D721Med (cell line): ENCODE measurements around the gene IL12RB2.
"Not testable (repeated sequence)": the region's sequence is repeated elsewhere in the genome, so short reads cannot be mapped to it uniquely, and the experiment has no call there.

ENCODE experiments used
- DNase-seq: peaks from one replicate; pipeline ENCODE4 v3.0.0; 2011; ENCODE audit warnings: low spot score; ENCODE audit not compliant: insufficient read length
- FAIRE-seq: peaks from 2 replicates; lab custom pipeline; 2011; peaks lifted over from hg19 to GRCh38; lab: Jason Lieb, UNC
- TF ChIP-seq, protein P1 (sequence below): IDR thresholded peaks from 2 replicates; pipeline ENCODE4 v1.5.1; 2012; ENCODE audit warnings: mild to moderate bottlenecking, control low read depth; ENCODE audit not compliant: insufficient read depth; ENCODE audit errors: missing control alignments

IL12RB2 gene

DNA sequence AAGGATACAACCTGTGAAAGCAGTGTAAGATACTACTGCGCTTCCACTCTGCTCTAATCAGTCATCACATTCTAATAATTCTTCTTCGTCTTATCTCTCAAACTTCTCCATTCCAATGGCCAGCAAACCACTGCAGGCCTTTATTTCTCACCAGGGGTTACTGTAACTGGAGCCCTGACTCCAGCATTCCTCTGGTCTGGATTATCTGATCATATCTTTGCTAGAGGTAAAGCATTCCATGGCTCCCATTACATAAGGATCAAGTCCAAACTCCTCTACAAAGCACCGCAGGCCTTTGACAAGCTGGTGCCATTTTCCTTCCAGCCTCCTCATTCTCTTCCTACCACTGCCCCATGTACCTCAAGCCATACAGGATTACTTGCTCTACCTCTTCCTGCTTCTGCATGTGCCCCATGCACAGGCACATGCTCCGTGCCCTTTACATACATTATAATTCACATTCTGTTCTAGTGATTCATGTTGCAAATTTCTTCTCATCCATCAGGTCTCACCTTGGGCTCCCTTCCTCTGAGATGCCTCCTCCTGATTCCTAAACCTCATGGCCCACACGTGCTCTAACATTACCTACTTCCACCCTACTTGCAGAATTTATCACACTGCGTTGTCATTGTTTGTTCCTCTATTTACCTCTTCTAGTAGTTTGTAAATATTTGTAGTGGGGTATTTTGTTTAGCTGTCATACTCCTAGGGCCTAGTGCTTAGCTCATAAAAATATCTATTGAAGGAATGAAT is 131.8 kb downstream of the IL12RB2 start:
- TF ChIP-seq, protein P1, sequence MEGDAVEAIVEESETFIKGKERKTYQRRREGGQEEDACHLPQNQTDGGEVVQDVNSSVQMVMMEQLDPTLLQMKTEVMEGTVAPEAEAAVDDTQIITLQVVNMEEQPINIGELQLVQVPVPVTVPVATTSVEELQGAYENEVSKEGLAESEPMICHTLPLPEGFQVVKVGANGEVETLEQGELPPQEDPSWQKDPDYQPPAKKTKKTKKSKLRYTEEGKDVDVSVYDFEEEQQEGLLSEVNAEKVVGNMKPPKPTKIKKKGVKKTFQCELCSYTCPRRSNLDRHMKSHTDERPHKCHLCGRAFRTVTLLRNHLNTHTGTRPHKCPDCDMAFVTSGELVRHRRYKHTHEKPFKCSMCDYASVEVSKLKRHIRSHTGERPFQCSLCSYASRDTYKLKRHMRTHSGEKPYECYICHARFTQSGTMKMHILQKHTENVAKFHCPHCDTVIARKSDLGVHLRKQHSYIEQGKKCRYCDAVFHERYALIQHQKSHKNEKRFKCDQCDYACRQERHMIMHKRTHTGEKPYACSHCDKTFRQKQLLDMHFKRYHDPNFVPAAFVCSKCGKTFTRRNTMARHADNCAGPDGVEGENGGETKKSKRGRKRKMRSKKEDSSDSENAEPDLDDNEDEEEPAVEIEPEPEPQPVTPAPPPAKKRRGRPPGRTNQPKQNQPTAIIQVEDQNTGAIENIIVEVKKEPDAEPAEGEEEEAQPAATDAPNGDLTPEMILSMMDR: no peak
- FAIRE-seq (no peak), DNase-seq (no peak)

DNA sequence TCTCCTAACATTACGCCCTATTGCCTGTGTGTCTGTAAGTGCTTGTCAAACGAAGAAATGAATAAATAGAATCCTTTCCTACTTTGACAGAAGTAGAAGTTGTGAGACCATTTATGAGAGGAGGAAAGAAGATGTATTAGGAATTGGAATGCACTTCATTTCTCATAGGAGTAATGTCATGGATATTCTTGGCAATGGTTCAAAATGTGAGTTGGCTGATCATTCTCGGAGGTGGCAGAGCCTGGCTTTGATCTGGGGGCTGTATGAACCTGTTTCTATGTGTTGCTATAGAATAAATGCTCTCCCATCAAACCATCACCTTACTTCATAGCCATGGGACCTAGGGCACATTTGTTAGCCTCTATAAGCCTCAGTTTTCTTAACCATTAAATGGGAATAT is 132.7 kb downstream of the IL12RB2 start:
- DNase-seq (no peak), FAIRE-seq (no peak)
- TF ChIP-seq, protein P1: no peak

DNA sequence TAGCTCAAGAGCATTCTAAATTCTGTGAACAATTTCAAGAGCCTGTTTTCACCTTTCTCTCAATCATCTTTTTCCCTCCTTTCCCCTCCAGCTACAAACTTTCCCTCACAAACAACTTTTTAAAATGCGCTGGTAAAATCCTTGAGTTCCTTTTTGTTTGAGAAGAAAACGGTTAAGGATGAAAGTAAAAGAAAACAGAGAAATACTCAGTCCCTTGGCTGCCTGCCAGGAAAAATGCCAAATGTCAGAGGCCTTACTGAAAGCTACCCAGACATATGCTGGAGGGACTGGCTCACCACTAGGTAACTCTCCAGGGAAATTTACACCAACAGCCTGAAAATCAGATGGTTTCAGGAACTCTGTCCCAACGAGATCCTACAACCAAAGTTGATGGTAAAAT is 133.5 kb downstream of the IL12RB2 start:
- no peak for DNase-seq
- no peak for FAIRE-seq
- TF ChIP-seq, protein P1: no peak

DNA sequence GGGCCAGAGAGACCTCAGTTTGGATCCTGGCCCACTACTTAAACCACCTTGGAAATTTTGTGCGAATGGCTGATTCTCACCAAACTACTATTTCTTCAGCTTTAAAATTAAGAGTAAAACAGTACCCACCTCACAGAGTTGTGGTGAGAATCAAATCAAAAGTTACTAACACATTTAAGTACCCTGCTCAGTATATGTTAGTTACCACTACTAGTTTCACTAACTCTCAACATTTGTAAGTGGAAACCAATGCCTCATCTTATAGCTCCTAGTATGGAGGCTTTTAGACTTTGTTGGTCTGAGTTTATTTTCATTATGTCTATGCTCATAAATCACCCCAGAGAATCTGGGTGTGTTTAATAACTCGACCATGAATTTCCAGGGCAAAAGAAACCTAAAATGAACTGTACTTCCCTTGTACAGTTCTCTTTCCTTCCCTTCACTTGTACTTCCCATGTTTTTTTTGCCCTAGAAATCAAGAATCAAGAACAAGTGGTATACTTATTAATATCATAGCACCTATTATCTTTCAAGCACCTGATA is 134.1 kb downstream of the IL12RB2 start:
- DNase-seq (no peak), FAIRE-seq (no peak)
- TF ChIP-seq, protein P1: no peak

DNA sequence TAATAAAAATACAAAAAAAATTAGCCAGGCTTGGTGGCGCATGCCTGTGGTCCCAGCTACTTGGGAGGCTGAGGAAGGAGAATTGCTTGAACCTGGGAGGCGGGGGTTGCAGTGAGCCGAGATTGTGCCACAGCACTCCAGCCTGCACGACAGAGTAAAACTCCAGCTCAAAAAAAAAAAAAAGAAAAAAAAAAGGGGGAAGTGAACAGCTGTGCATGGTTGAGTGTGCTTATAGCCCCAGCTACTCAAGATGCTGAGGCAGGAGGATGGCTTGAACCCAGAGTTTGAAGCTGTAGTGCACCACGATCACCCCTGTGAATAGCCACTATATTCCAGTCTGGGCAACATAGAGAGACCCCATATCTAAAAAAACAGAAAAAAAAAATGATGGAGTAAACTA is 138.3 kb downstream of the IL12RB2 start:
- not testable (repeated sequence) for DNase-seq, FAIRE-seq
